ENCODE results near the gene RAB32.
"Not testable (repeated sequence)": the region's sequence is repeated elsewhere in the genome, so short reads cannot be mapped to it uniquely, and the experiment has no call there.

GRCh38 chr6:146566661-146567060 is 23.0 kb downstream of the RAB32 start:
- TF ChIP-seq CTCF (IDR thresholded peaks at IDR 0.05; ENCODE audit: low read length); EZH2 (IDR thresholded peaks at IDR 0.05; ENCODE audit: borderline replicate concordance, low read length): not testable (repeated sequence)

Data from OCI-LY1 (cell line).